ENCODE data around the gene FADS6.

GRCh38 chr17:74918906-74919305, 25.5 kb upstream of the FADS6 start:
- TF ChIP-seq POLR2A (IDR thresholded peaks at IDR 0.05) (no peak), CTCF (IDR thresholded peaks at IDR 0.05) (no peak)
